ENCODE measurements around the gene PID1. TPM values are rescaled to one million over a fixed set of nuclear protein-coding genes. Genes with fewer than 3 reads are reported as not detected.

PID1 gene
- total RNA-seq, 1 donor from 2014 or later = 83.2 TPM

- Histone ChIP-seq H3K27me3 (no peaks in the 10 kb centered on the region), H3K27ac (no peak overlapping the region), H3K4me1 (no peaks in the 10 kb centered on the region), H3K4me3 (no peak overlapping the region), H3K9me3 (no peaks in the 10 kb centered on the region), H3K36me3 (no peaks in the 10 kb centered on the region)
- intact Hi-C loops (cut with DNase I) = no loop called here
- TF ChIP-seq POLR2AphosphoS5 (IDR thresholded peaks at IDR 0.05; ENCODE audit: insufficient read depth in 1 of 2, low read depth in 1 of 2) (no peak), CTCF (IDR thresholded peaks at IDR 0.05) (no peak), POLR2A (IDR thresholded peaks at IDR 0.05) (no peak)
- DNase-seq (ENCODE audit: extremely low spot score in 2 of 2) = no peak
These were observed 282.3 kb downstream of the PID1 start for GRCh38 chr2:228988786-228989185.

GRCh38 chr2:228987441-228988155, 283.5 kb downstream of the PID1 start:
- Histone ChIP-seq H3K36me3 (no peaks in the 10 kb centered on the region), H3K4me1 (no peaks in the 10 kb centered on the region), H3K27me3 (no peaks in the 10 kb centered on the region), H3K4me3 (no peak overlapping the region), H3K27ac (no peak overlapping the region), H3K9me3 (no peaks in the 10 kb centered on the region)
- TF ChIP-seq POLR2AphosphoS5 (IDR thresholded peaks at IDR 0.05; ENCODE audit: insufficient read depth in 1 of 2, low read depth in 1 of 2) (no peak), POLR2A (IDR thresholded peaks at IDR 0.05) (no peak), CTCF (IDR thresholded peaks at IDR 0.05) (no peak)
- DNase-seq (ENCODE audit: extremely low spot score in 2 of 2) = no peak
- intact Hi-C loops (cut with DNase I) = no loop called here

- TF ChIP-seq CTCF (IDR thresholded peaks at IDR 0.05) = no peak
- no peak for TF ChIP-seq POLR2AphosphoS5 (IDR thresholded peaks at IDR 0.05; ENCODE audit: insufficient read depth in 1 of 2, low read depth in 1 of 2)
- no peak for DNase-seq (ENCODE audit: extremely low spot score in 2 of 2)
- Histone ChIP-seq H3K4me1 (no peaks in the 10 kb centered on the region), H3K4me3 (no peak overlapping the region), H3K27ac (no peak overlapping the region), H3K27me3 (no peaks in the 10 kb centered on the region), H3K36me3 (no peaks in the 10 kb centered on the region), H3K9me3 (no peaks in the 10 kb centered on the region)
- intact Hi-C loops (cut with DNase I) = no loop called here
These were observed 284.1 kb downstream of the PID1 start for GRCh38 chr2:228986961-228987360.

GRCh38 chr2:228983700-228984099, 287.4 kb downstream of the PID1 start:
- H3K27ac ChIP-seq = no peak overlapping the region
- no peaks in the 10 kb centered on the region for H3K9me3 ChIP-seq
- no peak for DNase-seq (ENCODE audit: extremely low spot score in 2 of 2)
- H3K27me3 ChIP-seq = no peaks in the 10 kb centered on the region
- intact Hi-C loops (cut with DNase I) = no loop called here
- H3K36me3 ChIP-seq = no peaks in the 10 kb centered on the region
- no peak for TF ChIP-seq POLR2AphosphoS5 (IDR thresholded peaks at IDR 0.05; ENCODE audit: insufficient read depth in 1 of 2, low read depth in 1 of 2)
- no peak for TF ChIP-seq POLR2A (IDR thresholded peaks at IDR 0.05)
- no peak for TF ChIP-seq CTCF (IDR thresholded peaks at IDR 0.05)
- H3K4me3 ChIP-seq = no peak overlapping the region
- no peaks in the 10 kb centered on the region for H3K4me1 ChIP-seq

GRCh38 chr2:228974169-228974568, 296.9 kb downstream of the PID1 start:
- Histone ChIP-seq H3K9me3 (no peaks in the 10 kb centered on the region), H3K36me3 (no peaks in the 10 kb centered on the region), H3K4me1 (no peaks in the 10 kb centered on the region), H3K27me3 (no peaks in the 10 kb centered on the region), H3K27ac (no peak overlapping the region), H3K4me3 (no peak overlapping the region)
- TF ChIP-seq POLR2AphosphoS5 (IDR thresholded peaks at IDR 0.05; ENCODE audit: insufficient read depth in 1 of 2, low read depth in 1 of 2) (no peak), CTCF (IDR thresholded peaks at IDR 0.05) (no peak), POLR2A (IDR thresholded peaks at IDR 0.05) (no peak)
- intact Hi-C loops (cut with DNase I) = no loop called here
- no peak for DNase-seq (ENCODE audit: extremely low spot score in 2 of 2)
